ENCODE results near the gene FBXL3.
A peak's percentile ranks its signal among the peaks of the same experiment; 100 is the strongest.

Gene FBXL3

GRCh38 chr13:77026861-77027621 lies at the start of gene FBXL3:
Gene FBXL3 (minus strand): TSS chr13:77027159. CDS start chr13:77021860, 5,299 bp downstream.
- no peak for TF ChIP-seq Cebpa-rat (IDR thresholded peaks at IDR 0.05)
- H3K9ac ChIP-seq = peak within 1 kb of the TSS; percentile 96 to 99 (median 97)
- H3K36me3 ChIP-seq = peaks cover 0 to 22% (median 10%) of the 10 kb centered on the region in 11 experiments; a peak in 14 of 22 replicates

GRCh38 chr13:77067519-77067918 lies 40.6 kb upstream of the FBXL3 start:
- H3K4me3 ChIP-seq = no peak overlapping the region
- H3K27me3 ChIP-seq = no peaks in the 10 kb centered on the region
- no peak overlapping the region for H3K27ac ChIP-seq
- H3K9me3 ChIP-seq (replicated peaks in 1 of 11) = no peaks in the 10 kb centered on the region
- H3K4me2 ChIP-seq = no peak overlapping the region
- no peak overlapping the region for H3K9ac ChIP-seq
- no peaks in the 10 kb centered on the region for H4K20me1 ChIP-seq
- peaks cover 53 to 98% (median 87%) of the 10 kb centered on the region in 11 experiments for H3K36me3 ChIP-seq
- H3K4me1 ChIP-seq = peaks cover 0 to 44% (median 2%) of the 10 kb centered on the region in 10 experiments; a peak in 9 of 20 replicates
- TF ChIP-seq Cebpa-rat (IDR thresholded peaks at IDR 0.05) = no peak

More at GRCh38 chr13:77026861-77027621, at the start of gene FBXL3:
- peaks cover 0 to 8% (median 0%) of the 10 kb centered on the region in 11 experiments; a peak in 2 of 22 replicates for H3K9me3 ChIP-seq (replicated peaks in 1 of 11)
- peaks cover 29 to 59% (median 42%) of the 10 kb centered on the region in 10 experiments for H3K4me1 ChIP-seq
- no peaks in the 10 kb centered on the region for H3K27me3 ChIP-seq
- H3K27ac ChIP-seq = peak within 1 kb of the TSS; percentile 93 to 98 (median 97)
- H3K4me2 ChIP-seq = peak within 1 kb of the TSS; percentile 79 to 100 (median 88)
- H4K20me1 ChIP-seq = peaks cover 33 to 44% (median 43%) of the 10 kb centered on the region in 11 experiments
- H3K4me3 ChIP-seq = peak within 1 kb of the TSS; percentile 91 to 98 (median 94)

- Histone ChIP-seq H3K27ac (peak overlapping the region in 5 of 11 experiments; percentile 17 to 71 (median 59); a peak in 8 of 22 replicates), H3K9me3 (replicated peaks in 1 of 11) (no peaks in the 10 kb centered on the region), H3K4me3 (0 out of 20 replicates have a peak overlapping the region, but pooled peaks of 1 of the 10 experiments have one; percentile 13), H3K27me3 (no peaks in the 10 kb centered on the region), H4K20me1 (no peaks in the 10 kb centered on the region), H3K36me3 (peaks cover 73 to 100% (median 95%) of the 10 kb centered on the region in 11 experiments), H3K4me2 (peak overlapping the region in 3 of 11 experiments; percentile 70 to 89 (median 81); a peak in 7 of 22 replicates), H3K9ac (peak overlapping the region in 2 of 11 experiments; percentile 16 to 40; a peak in 2 of 22 replicates), H3K4me1 (peaks cover 0 to 44% (median 2%) of the 10 kb centered on the region in 10 experiments; a peak in 9 of 20 replicates)
- TF ChIP-seq Cebpa-rat (IDR thresholded peaks at IDR 0.05) = no peak
Observed at GRCh38 chr13:77065461-77066147, 38.6 kb upstream of the FBXL3 start.

GRCh38 chr13:77062097-77062496 lies 35.1 kb upstream of the FBXL3 start:
- H3K9ac ChIP-seq = no peak overlapping the region

GRCh38 chr13:77061362-77061761 lies 34.4 kb upstream of the FBXL3 start:
- Histone ChIP-seq H3K4me1 (peaks cover 0 to 34% (median 2%) of the 10 kb centered on the region in 10 experiments; a peak in 9 of 20 replicates), H3K27me3 (no peaks in the 10 kb centered on the region), H3K4me3 (no peak overlapping the region), H3K4me2 (no peak overlapping the region), H3K9me3 (replicated peaks in 1 of 11) (no peaks in the 10 kb centered on the region), H3K27ac (no peak overlapping the region), H3K36me3 (peaks cover 77 to 100% (median 91%) of the 10 kb centered on the region in 11 experiments), H3K9ac (no peak overlapping the region), H4K20me1 (no peaks in the 10 kb centered on the region)
- TF ChIP-seq Cebpa-rat (IDR thresholded peaks at IDR 0.05) = no peak

More at GRCh38 chr13:77062097-77062496, 35.1 kb upstream of the FBXL3 start:
- Histone ChIP-seq H3K4me1 (peaks cover 0 to 39% (median 2%) of the 10 kb centered on the region in 10 experiments; a peak in 9 of 20 replicates), H3K4me3 (no peak overlapping the region), H3K27me3 (no peaks in the 10 kb centered on the region), H3K9me3 (replicated peaks in 1 of 11) (no peaks in the 10 kb centered on the region), H3K4me2 (no peak overlapping the region), H3K36me3 (peaks cover 71 to 100% (median 88%) of the 10 kb centered on the region in 11 experiments), H3K27ac (no peak overlapping the region), H4K20me1 (no peaks in the 10 kb centered on the region)
- no peak for TF ChIP-seq Cebpa-rat (IDR thresholded peaks at IDR 0.05)

- Histone ChIP-seq H3K27ac (no peak overlapping the region), H3K9me3 (replicated peaks in 1 of 11) (no peaks in the 10 kb centered on the region), H4K20me1 (0 out of 22 replicates have a peak, but pooled peaks cover 0 to 5% (median 0%) of the 10 kb centered on the region in 11 experiments), H3K4me3 (no peak overlapping the region), H3K27me3 (no peaks in the 10 kb centered on the region), H3K9ac (no peak overlapping the region), H3K4me2 (no peak overlapping the region), H3K36me3 (peaks cover 90 to 100% (median 98%) of the 10 kb centered on the region in 11 experiments), H3K4me1 (no peaks in the 10 kb centered on the region)
- no peak for TF ChIP-seq Cebpa-rat (IDR thresholded peaks at IDR 0.05)
Observed at GRCh38 chr13:77056886-77057285, 29.9 kb upstream of the FBXL3 start.

- no peak for TF ChIP-seq Cebpa-rat (IDR thresholded peaks at IDR 0.05)
- no peaks in the 10 kb centered on the region for H3K27me3 ChIP-seq
- H3K27ac ChIP-seq = no peak overlapping the region
- no peaks in the 10 kb centered on the region for H3K9me3 ChIP-seq (replicated peaks in 1 of 11)
- H4K20me1 ChIP-seq = 0 out of 22 replicates have a peak, but pooled peaks cover 0 to 5% (median 0%) of the 10 kb centered on the region in 11 experiments
- H3K36me3 ChIP-seq = peaks cover 91 to 100% (median 98%) of the 10 kb centered on the region in 11 experiments
- H3K4me3 ChIP-seq = no peak overlapping the region
- H3K4me1 ChIP-seq = no peaks in the 10 kb centered on the region
- no peak overlapping the region for H3K9ac ChIP-seq
- H3K4me2 ChIP-seq = no peak overlapping the region
Observed at GRCh38 chr13:77056382-77056781, 29.4 kb upstream of the FBXL3 start.

- H4K20me1 ChIP-seq = 0 out of 22 replicates have a peak, but pooled peaks cover 0 to 5% (median 0%) of the 10 kb centered on the region in 11 experiments
- H3K27ac ChIP-seq = no peak overlapping the region
- H3K4me2 ChIP-seq = no peak overlapping the region
- peaks cover 94 to 100% (median 99%) of the 10 kb centered on the region in 11 experiments for H3K36me3 ChIP-seq
- H3K4me3 ChIP-seq = no peak overlapping the region
- H3K4me1 ChIP-seq = peaks cover 0 to under 1% (median 0%) of the 10 kb centered on the region in 10 experiments; a peak in 2 of 20 replicates
- no peaks in the 10 kb centered on the region for H3K27me3 ChIP-seq
- no peak overlapping the region for H3K9ac ChIP-seq
- no peaks in the 10 kb centered on the region for H3K9me3 ChIP-seq (replicated peaks in 1 of 11)
- no peak for TF ChIP-seq Cebpa-rat (IDR thresholded peaks at IDR 0.05)
Observed at GRCh38 chr13:77055158-77055557, 28.2 kb upstream of the FBXL3 start.

All from BLaER1 treated with 17β-estradiol and CSF1 and Interleukin-3, amounts not matched to agents 10 nM and 100 nM (cell line).